Measurements from ENCODE around the gene FANCL.
A peak's percentile ranks its signal among the peaks of the same experiment; 100 is the strongest.
"Not testable (repeated sequence)": the region's sequence is repeated elsewhere in the genome, so short reads cannot be mapped to it uniquely, and the experiment has no call there.

The FANCL gene

GRCh38 chr2:58240670-58241545, at the start of gene FANCL:
Gene FANCL (minus strand): TSS chr2:58241325. CDS start chr2:58241313, 12 bp downstream.
- DNase-seq = peak; percentile 68

- DNase-seq = no peak
Measured at GRCh38 chr2:58289029-58289428, 47.9 kb upstream of the FANCL start.

- DNase-seq = no peak
Measured at GRCh38 chr2:58283931-58284330, 42.8 kb upstream of the FANCL start.

GRCh38 chr2:58275144-58275543, 34.0 kb upstream of the FANCL start:
- not testable (repeated sequence) for DNase-seq

- no peak for DNase-seq
Measured at GRCh38 chr2:58271826-58272225, 30.7 kb upstream of the FANCL start.

- DNase-seq = no peak
Measured at GRCh38 chr2:58268685-58269084, 27.6 kb upstream of the FANCL start.

- no peak for DNase-seq
Measured at GRCh38 chr2:58266211-58266610, 25.1 kb upstream of the FANCL start.

GRCh38 chr2:58261209-58261608, 20.1 kb upstream of the FANCL start:
- no peak for DNase-seq

- not testable (repeated sequence) for DNase-seq
Measured at GRCh38 chr2:58258456-58258855, 17.3 kb upstream of the FANCL start.

GRCh38 chr2:58251331-58252201, 10.4 kb upstream of the FANCL start:
- not testable (repeated sequence) for DNase-seq

GRCh38 chr2:58241546-58241864, 380 bp upstream of the FANCL start:
- no peak for DNase-seq

GRCh38 chr2:58239243-58239925, 1.7 kb downstream of the FANCL start:
- no peak for DNase-seq

GRCh38 chr2:58237741-58238140, 3.4 kb downstream of the FANCL start:
- no peak for DNase-seq

GRCh38 chr2:58235984-58236383, 5.1 kb downstream of the FANCL start:
- no peak for DNase-seq

- DNase-seq = no peak
Measured at GRCh38 chr2:58235170-58235569, 6.0 kb downstream of the FANCL start.

GRCh38 chr2:58228299-58228698, 12.8 kb downstream of the FANCL start:
- DNase-seq = no peak

- no peak for DNase-seq
Measured at GRCh38 chr2:58227171-58227917, 13.8 kb downstream of the FANCL start.

GRCh38 chr2:58221909-58222308, 19.2 kb downstream of the FANCL start:
- DNase-seq = no peak

- DNase-seq = no peak
Measured at GRCh38 chr2:58215429-58215828, 25.7 kb downstream of the FANCL start.

GRCh38 chr2:58210951-58211568, 30.1 kb downstream of the FANCL start:
- DNase-seq = not testable (repeated sequence)

- no peak for DNase-seq
Measured at GRCh38 chr2:58207189-58207588, 33.9 kb downstream of the FANCL start.

GRCh38 chr2:58206785-58207184, 34.3 kb downstream of the FANCL start:
- no peak for DNase-seq
